ENCODE results near the gene SANBR. TPM values are rescaled to one million over a fixed set of nuclear protein-coding genes. Genes with fewer than 3 reads are reported as not detected.
"Not testable (repeated sequence)": the region's sequence is repeated elsewhere in the genome, so short reads cannot be mapped to it uniquely, and the experiment has no call there.

The SANBR gene
- total RNA-seq, 1 donor from 2014 or later: 30.3 TPM

DNA sequence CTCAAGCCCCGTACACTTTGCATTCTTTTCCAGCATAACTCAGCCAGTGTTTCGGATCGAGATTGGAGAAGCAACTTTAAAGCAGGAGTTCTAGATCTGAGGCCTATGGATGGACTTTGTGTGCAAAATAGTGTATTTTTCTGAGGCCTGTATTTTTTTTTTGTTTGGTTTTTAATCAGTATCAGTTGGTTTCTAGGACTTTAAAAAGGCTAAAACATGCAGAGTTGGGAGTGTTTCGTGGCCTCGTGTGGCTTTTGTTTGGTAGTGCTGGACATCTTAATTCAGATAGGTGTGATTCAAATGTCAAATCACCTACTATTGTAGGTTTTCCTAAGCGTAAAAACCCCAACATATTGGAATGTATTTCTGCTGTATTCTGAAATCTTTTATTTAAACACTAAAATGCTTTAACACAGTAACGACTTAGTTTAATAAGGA lies 47.3 kb upstream of the SANBR start:
- no peak for TF ChIP-seq CTCF (conservative IDR thresholded peaks at IDR 0.05)
- Mint-ChIP-seq H3K27ac (ENCODE audit: unreplicated experiment) (peak overlapping the region; percentile 99), H3K27me3 (ENCODE audit: low read depth) (no peaks in the 10 kb centered on the region), H3K36me3 (ENCODE audit: low read depth) (peaks cover 16% of the 10 kb centered on the region), H3K4me3 (peak overlapping the region; percentile 99), H3K9me3 (peaks cover 3% of the 10 kb centered on the region), H3K4me1 (peaks cover 31% of the 10 kb centered on the region)
- DNase-seq (ENCODE audit: low read depth, low spot score): no peak

GRCh38 chr2:61018798-61019197 lies 46.9 kb upstream of the SANBR start:
- Mint-ChIP-seq H3K36me3 (ENCODE audit: low read depth) (peaks cover 20% of the 10 kb centered on the region), H3K27me3 (ENCODE audit: low read depth) (no peaks in the 10 kb centered on the region), H3K4me1 (peaks cover 31% of the 10 kb centered on the region), H3K9me3 (peaks cover 3% of the 10 kb centered on the region), H3K27ac (ENCODE audit: unreplicated experiment) (peak overlapping the region; percentile 58), H3K4me3 (peak overlapping the region; percentile 99)
- no peak for DNase-seq (ENCODE audit: low read depth, low spot score)
- TF ChIP-seq CTCF (conservative IDR thresholded peaks at IDR 0.05): no peak

DNA sequence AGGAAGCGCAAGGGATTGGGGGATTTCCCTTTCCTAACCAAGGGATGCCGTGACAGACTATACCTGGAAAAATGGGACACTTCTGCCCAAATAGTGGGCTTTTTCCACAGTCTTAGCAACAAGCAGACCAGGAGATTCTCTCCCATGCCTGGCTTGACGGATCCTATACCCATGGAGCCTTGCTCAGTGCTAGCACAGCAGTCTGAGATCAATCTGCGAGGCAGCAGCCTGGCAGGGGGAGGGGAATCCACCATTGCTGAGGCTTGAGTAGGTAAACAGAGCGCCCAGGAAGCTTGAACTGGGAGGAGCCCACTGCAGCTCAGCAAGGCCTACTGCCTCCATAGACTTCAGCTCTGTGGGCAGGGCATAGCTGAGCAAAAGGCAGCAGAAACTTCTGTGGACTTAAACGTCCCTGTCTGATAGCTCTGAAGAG lies 44.4 kb upstream of the SANBR start:
- no peaks in the 10 kb centered on the region for H3K27me3 Mint-ChIP-seq (ENCODE audit: low read depth)
- H3K4me1 Mint-ChIP-seq: peaks cover 28% of the 10 kb centered on the region
- TF ChIP-seq CTCF (conservative IDR thresholded peaks at IDR 0.05): no peak
- DNase-seq (ENCODE audit: low read depth, low spot score): no peak
- peak overlapping the region; percentile 56 for H3K4me3 Mint-ChIP-seq
- H3K36me3 Mint-ChIP-seq (ENCODE audit: low read depth): peaks cover 26% of the 10 kb centered on the region
- H3K9me3 Mint-ChIP-seq: peaks cover 3% of the 10 kb centered on the region
- no peak overlapping the region for H3K27ac Mint-ChIP-seq (ENCODE audit: unreplicated experiment)

DNA sequence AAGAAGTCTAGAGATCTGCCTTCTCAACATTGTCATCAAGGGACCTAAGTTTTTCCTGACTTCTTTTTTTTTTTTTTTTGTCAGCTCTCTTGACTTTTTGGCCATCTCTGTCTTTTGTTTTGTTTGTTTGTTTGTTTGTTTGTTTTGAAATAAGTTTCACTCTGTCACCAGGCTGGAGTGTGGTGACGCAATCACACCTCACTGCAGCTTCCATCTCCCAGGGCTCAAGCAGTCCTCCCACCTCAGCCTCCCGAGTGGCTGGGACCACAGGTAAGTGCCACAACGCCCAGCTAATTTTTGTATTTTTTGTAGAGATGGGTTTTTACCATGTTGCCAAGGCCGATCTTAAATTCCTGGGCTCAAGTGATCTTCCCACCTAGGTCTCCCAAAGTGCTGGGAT lies 42.0 kb upstream of the SANBR start:
- Mint-ChIP-seq H3K4me1 (peaks cover 10% of the 10 kb centered on the region), H3K27me3 (ENCODE audit: low read depth) (no peaks in the 10 kb centered on the region), H3K4me3 (peak overlapping the region; percentile 24), H3K9me3 (peaks cover 3% of the 10 kb centered on the region), H3K36me3 (ENCODE audit: low read depth) (peaks cover 26% of the 10 kb centered on the region), H3K27ac (ENCODE audit: unreplicated experiment) (no peak overlapping the region)
- no peak for DNase-seq (ENCODE audit: low read depth, low spot score)
- no peak for TF ChIP-seq CTCF (conservative IDR thresholded peaks at IDR 0.05)

- no peaks in the 10 kb centered on the region for H3K4me1 Mint-ChIP-seq
- no peaks in the 10 kb centered on the region for H3K27me3 Mint-ChIP-seq (ENCODE audit: low read depth)
- TF ChIP-seq CTCF (conservative IDR thresholded peaks at IDR 0.05): no peak
- no peak overlapping the region for H3K4me3 Mint-ChIP-seq
- H3K36me3 Mint-ChIP-seq (ENCODE audit: low read depth): peaks cover 24% of the 10 kb centered on the region
- no peak for DNase-seq (ENCODE audit: low read depth, low spot score)
- H3K27ac Mint-ChIP-seq (ENCODE audit: unreplicated experiment): no peak overlapping the region
- peaks cover 3% of the 10 kb centered on the region for H3K9me3 Mint-ChIP-seq
Measured at GRCh38 chr2:61029533-61029932, 36.1 kb upstream of the SANBR start.

- H3K4me3 Mint-ChIP-seq; H3K4me1 Mint-ChIP-seq; H3K27me3 Mint-ChIP-seq (ENCODE audit: low read depth); H3K27ac Mint-ChIP-seq (ENCODE audit: unreplicated experiment); DNase-seq (ENCODE audit: low read depth, low spot score): not testable (repeated sequence)
- peaks cover 18% of the 10 kb centered on the region for H3K9me3 Mint-ChIP-seq
- H3K36me3 Mint-ChIP-seq (ENCODE audit: low read depth): peaks cover 71% of the 10 kb centered on the region
Measured at GRCh38 chr2:61034592-61034991, 31.1 kb upstream of the SANBR start.

GRCh38 chr2:61036643-61037042 lies 29.0 kb upstream of the SANBR start:
- not testable (repeated sequence) for H3K4me3 Mint-ChIP-seq; H3K27ac Mint-ChIP-seq (ENCODE audit: unreplicated experiment); H3K27me3 Mint-ChIP-seq (ENCODE audit: low read depth); DNase-seq (ENCODE audit: low read depth, low spot score); H3K4me1 Mint-ChIP-seq
- peaks cover 81% of the 10 kb centered on the region for H3K36me3 Mint-ChIP-seq (ENCODE audit: low read depth)
- peaks cover 18% of the 10 kb centered on the region for H3K9me3 Mint-ChIP-seq

All from neural crest cell (in vitro differentiated cells).